ENCODE measurements around the gene PAK4.
"Not testable (repeated sequence)": the region's sequence is repeated elsewhere in the genome, so short reads cannot be mapped to it uniquely, and the experiment has no call there.

PAK4 gene

DNA sequence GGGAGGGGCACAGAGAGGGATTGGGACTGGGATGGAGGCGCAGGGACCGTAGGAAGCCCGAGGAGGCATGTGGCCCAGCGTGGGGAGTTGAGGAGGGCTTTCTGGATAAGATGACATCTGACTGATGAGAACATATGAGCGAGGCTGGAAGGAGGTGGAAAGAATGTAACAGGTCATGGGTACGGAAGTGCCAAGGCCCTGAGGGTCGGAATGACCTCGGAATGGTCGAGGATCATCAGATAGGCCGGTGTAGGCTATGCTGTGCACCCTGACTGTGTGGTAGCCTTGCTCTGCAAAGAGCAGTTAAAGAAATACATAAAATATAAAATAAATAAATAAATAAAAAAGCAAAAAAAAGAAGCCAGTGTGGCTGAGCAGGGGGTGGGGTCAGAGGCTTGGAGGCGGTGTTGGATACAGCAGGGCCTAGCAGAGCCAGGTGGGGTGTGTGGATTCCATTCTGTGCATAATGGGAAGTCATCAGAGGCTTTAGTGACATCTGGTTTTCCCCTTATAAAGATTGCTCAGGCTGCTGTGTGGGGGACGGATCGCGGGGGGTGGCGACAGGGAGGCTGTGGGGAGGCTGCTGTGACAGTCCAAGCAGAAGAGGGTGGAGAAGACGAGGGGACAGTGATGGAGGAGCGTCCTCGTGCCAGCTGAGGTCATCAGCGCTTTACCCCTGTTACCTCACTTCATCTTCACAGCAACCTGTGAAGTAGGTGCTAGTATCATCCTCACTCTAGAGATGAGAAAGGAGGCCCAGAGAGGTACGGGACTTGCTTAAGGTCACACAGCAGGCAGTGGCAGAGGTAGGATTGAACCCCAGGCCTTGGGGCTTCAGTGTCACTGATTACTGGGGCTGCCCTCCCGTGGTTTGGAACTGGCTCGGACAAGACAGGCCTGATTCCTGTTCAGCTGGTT lies 5.0 kb downstream of the PAK4 start:
- no peak for DNase-seq

DNA sequence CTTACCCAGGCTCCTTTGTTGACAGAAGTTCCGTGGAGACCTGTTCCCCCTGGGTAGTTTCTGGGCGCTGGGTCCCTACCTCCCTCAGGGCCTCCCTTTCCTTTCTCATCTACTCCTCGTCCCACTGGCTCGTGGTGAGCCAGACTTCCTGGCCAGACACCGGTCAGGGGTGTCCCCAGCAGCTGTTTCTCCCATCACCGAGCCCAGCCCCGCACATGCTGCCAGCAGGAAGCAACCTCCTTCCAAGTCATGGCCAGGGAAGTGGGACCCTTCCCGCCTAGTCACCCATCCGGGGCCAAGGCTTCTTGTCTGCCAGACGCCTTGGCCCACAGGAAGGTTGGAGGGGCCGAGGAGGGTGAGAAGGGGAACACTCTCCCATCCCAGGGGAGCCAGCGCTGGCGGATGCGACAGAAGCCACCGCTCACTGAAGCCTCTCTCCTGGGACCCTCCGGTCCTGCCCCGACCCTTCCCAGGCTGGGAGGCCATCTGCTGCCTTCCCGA lies 5.7 kb downstream of the PAK4 start:
- peak in 1 of 2 experiments; percentile 36 for DNase-seq

DNA sequence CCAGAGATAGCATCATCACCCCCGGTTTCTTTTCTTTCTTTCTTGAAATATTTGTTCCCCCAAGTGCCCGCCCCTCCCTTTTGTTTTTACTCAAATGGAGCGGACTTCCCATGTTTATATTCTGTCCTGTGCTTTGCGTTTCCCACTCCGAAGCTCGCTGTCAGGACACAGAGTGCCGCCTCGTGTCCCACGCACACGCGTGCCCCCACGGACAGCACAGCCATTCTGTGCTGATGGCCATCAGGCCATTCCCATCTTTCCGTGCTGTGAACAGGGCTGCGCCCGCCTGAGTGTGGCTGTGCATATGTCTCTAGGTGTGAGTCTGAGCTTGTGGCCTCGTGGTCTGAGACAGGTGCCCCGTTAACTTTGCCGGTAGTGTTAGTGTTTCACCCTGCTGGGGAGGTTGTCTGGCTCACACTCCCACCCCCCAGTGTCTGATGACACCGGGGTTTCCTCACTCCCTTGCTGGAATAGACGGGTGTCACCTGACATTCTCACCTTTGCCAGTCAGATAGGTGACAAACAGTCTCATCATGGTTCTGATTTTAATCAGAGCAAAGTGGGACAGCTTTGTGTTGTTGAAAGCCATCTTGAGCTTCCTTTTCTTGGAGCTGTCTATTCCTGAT lies 6.9 kb downstream of the PAK4 start:
- DNase-seq: no peak

DNA sequence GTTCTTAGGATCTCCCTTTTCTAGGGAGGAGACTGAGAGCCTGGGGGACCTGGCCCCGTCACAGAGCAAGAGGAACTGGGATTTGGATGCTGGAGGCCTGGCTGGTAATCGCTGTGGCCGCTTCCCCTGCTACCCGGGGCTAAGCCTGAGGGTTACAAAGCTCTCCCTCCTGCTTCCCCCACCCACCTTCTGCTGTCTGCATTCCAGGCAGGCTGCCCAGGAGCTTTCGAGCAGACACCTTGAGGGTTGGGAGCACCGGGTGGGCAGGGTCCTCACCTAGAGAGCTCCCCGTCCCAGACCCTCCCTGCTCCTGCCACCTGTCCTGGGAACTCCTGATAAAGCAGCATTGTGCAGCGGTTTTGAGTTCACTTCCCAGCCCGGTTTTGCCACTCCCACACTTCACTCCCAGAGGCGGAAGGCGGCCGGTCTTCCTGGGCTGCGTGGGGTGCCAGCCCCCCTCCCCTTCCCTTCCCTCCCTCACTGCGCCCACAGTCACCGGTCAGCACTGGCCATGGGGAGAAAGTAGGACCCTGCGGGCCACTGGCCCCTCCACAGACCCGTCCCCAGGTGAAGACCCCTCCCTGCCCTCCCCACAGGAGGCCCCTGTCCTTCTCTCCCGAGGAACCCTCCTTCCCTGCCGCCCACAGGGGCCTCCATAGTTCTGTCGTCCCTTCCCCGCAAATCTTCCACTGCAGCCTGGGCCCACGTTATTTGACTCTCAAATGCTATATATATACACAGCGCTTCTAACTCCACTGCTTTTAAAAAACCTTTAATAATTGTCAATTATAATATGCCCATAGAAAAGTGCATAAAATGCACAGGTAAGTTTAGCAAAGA lies 8.1 kb downstream of the PAK4 start:
- DNase-seq: no peak

DNA sequence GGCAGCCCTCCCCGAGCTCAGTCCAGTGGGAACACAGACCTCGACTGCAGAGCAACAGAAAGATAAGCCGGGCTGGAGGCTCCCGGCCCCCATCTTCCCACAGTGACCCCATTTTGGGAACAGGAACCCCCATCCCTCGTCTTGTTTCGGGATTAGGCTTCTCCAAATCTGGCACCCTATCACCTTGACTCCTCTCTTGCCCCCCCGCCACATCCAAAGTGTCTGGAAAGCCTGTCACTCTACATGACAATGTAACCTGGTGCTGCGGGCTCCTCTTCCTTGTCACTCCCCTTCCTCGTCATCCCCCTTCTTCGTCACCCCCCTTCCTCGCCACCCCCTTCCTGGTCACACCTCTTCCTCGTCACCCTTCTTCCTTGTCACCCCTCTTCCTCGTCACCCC lies 10.1 kb downstream of the PAK4 start:
- DNase-seq: no peak

DNA sequence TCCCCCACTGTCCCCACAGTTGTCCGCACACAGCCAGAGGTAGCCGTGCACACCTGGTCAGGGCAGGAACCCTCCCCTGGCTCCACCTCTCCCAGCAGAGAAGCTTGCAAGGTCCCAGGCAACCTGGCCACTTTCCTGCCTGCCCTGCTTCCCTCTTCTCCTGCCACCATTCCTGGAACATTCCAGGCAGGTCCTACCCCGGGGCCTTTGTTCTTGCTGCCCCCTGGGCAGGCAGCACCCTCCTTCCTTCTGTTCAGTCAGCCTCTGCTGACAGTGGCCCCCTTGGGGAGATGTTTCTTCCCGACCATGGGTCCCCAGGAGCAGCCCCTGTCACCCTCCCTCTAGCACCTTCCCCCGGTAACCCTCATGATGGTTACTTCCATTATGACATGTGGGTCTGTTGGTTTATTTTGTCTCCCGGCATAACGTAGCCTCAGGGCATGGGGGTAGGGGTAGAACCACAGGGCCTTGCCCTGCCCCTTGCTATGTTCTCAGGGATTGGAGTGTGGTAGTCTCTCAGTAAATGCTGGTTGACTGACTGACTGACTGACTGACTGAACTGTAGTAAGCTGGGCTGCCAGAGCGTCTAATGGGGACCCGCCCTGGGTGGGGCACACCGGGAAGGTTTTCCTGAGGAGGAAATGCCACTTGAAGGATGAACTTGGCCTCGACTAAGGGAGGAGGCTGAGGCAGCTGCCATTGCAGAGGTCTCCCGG lies 10.8 kb downstream of the PAK4 start:
- no peak for DNase-seq

DNA sequence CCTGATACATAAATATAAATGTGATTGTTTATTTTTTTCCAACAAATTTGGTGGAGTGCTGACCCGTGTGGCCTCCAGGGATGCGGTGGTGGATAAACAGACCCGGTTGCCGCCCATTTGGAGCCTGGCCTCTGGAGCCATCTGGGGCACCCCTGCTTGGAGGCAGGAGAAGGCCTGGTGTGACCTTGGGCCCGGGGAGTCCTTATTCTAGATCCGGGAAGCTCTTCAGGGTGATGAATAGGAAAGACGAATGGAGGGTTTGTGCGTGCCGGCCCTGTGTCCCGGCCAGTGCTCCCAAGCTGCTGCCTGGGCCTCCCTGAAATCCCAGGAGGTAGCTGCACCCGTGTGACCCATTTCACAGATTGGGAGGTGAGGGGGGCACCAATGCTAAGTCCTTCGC lies 11.5 kb downstream of the PAK4 start:
- no peak for DNase-seq

DNA sequence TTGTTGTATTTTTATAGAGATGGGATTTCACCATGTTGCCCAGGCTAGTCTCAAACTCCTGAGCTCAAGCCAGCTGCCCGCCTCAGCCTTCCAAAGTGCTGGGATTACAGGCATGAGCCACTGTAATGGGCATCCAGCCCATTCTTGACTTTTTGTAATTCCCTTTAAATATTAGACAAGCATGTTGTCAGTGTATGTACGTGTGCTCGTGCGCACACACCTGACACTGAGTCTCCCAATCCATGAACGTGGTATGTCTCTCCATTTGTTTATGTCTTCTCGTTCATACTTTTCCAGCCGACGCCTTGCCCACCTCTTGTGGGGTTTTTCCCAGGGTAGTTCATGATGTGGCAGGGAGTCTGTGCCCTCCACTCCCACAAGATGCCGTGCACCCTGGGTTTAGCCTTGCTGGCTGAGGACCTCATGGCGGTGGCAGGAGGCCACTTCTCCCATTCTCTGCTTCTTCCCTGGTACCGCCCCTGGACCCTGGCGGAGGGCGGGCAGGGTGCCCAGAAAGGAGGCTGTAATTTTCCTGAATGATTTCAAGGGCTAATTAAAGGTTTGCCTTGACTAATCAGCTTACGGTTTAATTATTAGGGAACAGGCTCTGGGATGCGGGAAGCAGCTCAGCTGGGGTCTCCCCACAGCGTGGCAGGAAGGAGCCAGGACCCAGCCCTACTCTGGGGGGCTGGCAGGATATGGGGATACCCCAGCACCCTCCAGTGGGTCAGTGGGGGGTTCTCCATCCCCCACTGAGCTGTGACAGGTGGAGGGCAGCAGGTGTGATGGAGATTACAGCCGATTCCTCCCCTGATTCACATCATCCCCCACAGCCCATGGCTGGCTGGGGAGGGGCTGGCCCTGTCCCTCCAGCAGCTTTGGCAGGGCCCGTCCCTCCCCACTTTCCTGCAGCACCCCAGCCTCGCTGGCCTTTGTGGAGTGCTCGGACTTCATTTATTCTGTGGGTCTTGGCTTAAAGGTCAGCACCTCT lies 12.9 kb downstream of the PAK4 start:
- DNase-seq: peak in 1 of 2 experiments; percentile 14

DNA sequence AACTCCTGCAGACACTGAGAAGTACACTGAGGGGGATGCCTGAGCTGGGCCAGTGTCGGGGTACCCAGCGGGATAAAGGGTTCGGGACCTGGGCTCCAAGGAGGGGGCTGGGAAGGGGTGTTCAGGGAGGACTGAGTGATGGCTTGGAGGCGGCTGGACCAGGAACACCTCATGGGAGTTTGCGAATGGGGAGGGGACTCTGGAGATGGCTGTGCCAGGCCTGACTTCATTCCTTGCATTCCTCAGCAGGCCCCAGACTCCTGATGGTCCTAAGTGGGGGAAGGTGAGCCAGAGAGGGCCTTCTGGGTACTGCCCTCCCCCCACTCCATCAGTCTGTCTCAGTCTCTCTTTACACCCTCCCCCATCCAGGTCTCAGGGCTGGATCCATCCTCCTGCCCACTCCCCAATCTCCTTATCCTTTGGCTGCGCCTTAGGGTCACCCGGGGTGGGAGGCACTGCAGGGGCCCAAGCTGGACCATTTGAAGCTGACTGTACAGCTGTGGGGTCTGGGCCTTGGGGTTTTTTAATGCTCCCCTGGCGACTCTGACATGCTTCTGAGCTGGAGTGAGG lies 13.8 kb downstream of the PAK4 start:
- DNase-seq: no peak

DNA sequence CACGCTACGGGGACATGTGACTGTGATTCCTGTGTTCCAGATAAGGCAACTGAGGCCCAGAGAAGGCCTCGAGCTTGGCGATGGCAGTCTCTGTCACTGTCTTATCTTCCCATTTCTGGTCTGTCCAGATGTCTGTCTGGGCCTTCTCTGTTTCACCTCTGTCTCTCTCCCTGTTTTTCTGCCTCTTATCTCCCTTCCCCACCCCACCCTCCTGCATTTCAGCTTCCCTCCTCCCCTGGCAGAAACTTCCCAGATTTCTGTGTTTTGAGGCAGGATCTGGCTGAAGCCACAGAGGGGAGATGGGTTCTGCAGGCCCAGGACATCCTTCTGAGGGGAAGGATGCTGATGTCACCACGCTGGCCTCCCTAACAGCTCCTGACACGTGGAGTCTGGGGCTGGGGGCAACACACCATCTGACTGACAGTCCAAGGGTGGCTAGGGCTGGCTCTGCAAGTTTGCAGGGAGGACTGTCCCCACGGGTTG lies 14.4 kb downstream of the PAK4 start:
- DNase-seq: no peak

DNA sequence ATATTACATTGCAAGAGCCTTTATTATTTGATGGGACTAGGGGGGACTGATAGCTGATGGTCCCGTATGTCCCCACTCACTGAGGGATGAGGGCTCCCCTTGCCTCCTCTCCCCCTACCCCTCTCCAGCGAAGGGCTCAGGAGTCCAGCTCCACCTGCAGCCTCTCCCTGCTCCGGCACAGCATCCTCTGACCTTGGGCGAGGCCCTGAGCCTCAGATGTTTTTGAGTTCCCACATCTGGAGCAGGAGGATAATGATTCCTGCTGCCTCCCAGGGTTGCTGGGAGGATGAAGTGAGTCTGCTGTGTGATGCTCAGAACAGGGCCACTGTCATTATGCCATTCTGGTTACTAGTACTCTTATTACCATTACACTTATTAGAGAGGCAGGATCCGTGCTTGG lies 15.0 kb downstream of the PAK4 start:
- DNase-seq: no peak

DNA sequence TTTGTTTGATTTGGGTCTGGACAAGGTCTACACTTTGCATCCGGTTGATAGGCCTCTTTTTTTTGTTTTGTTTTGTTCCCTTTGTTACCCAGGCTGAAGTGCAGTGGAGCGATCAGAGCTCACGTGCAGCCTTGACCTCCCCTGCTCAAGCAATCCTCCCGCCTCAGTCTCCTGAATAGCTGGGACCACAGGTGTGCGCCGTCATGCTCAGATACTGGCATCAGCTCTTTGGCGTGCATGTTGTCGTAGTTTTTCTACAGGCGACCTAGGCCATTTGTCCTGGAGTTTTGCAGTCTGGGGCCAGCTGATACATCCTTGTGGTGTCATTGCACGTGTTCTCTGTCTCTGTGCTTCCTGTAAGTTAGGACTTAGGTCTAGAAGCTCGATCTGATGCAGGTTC lies 16.3 kb downstream of the PAK4 start:
- DNase-seq: no peak

DNA sequence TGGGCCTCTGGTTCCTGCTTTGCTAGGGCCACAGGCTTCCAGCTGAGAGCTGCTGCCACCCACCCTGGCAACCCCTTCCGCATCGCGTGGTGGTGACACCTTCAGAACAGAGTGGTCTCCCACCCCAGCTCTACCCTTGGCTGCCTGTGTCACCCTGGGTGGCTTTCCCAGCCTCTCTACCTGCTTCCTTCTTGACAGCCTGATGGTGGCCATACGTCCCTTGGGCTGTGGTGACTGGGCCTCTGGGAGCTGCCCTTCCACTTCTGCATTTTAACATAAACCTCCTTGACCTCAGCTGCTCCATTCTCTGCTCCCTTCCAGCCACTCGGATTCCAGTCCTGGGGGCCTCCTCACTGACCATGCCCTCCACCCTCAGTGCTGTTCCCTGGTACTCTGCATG lies 17.0 kb downstream of the PAK4 start:
- DNase-seq: no peak

DNA sequence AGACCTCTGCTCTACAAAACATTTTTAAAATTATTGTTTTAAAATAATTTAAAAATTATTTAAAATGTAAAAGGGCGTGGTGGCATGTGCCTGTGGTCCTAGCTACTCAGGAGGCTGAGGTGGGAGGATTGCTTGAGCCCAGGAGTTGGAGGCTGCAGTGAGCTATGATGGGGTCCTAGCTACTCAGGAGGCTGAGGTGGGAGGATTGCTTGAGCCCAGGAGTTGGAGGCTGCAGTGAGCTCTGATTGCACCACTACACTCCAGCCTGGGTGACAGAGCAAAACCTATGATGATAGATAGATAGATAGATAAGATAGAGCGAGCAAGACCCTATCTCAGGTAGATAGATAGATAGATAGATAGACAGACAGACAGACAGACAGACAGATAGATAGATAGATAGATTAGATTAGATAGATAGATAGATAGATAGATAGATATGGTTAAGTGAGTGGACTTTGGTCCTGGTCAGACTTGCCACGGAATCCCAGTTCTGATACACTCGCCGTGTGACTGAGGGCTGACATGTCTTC lies 18.2 kb downstream of the PAK4 start:
- not testable (repeated sequence) for DNase-seq

DNA sequence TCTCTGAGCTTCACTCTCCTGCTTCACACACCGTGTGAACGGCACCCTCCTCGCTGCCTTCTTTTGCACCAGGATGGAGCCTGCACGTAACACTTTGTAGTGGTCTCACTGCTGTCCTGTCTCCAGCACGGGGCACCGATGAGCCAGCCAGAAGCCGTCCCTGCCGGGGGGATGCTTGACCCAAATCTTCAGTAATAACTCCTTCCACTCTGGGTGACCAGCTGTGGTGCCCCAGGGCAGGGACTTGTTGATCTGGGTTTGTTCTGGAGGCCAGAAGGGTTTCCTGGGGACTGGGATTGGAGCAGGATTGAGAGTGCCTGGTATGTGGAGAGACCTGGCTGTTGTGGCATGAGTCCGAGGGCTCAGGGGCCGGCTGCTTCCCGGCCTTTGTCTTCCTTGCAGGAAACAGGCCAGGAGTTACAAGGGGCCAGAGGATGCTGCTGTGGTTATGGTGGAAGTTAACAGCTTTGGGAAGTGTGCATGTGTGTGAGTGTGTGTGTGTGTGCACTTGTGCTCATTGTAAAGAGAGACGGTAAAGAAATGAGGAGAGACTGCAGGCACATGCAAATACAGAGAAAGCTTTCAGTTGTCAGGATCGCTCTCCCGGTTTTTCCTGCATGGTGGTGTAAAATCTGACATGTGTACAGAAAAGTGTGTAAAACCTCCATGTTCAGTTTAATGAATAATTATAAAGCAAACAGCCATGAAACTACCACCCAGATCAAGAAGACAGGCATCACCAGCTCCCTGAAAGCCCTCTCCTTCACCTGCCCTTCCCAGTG lies 18.9 kb downstream of the PAK4 start:
- DNase-seq: no peak

DNA sequence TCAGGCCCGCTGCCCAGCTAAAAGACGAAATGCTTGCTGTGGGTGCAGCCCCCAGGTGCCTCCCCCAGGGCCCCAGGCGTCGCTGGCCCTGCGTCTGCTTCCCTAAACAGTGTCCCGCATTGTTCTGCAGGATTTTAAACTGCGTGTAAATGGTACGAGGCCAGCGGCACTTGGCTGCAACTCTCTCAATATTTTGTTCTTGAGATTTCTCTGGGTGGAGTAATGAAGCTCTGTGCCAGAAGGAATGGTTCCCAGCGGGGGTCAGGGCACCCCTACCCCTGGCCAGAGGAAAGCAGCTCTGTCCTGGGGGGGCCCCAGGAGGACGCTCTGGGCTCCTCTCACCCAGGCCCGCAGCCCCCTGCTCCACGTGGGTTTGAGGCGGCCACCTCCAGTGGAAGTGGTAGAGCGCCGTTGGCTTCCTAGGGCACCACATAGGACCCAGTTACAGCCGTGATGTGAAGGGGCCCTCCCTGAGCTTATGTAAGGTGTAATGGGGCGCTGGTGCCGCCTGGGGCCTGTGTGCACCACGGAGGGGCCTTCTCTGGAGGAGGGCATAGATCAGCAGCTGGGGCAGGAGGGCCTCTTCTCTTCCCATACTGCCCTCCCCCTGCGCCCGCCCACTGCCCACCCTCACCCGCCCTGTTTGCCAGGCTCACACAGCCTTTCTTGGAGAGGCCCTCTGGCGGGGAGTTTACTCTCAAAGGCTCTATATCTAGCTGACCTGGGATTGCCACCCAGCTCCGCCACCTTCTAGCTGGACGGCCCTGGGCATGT lies 19.8 kb downstream of the PAK4 start:
- no peak for DNase-seq

DNA sequence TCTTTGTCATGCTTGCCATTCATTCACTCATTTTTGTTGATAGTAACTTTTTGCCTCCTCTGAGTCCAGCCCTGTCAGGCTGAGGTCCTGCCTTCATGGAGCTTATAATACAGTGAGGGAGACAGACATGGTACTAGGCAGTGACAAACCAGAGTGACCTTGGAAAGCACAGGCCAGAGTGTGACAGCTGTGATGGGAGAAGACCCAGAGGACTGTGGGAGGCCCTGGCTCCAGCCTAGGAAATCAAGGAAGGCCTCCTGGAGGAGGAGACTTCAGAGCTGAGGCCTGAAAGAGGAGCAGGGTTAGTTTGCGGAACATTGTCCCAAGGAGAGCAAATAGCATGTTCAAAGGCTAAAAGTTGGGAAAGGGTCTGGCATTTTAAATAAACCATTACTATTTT lies 20.5 kb downstream of the PAK4 start:
- DNase-seq: no peak

DNA sequence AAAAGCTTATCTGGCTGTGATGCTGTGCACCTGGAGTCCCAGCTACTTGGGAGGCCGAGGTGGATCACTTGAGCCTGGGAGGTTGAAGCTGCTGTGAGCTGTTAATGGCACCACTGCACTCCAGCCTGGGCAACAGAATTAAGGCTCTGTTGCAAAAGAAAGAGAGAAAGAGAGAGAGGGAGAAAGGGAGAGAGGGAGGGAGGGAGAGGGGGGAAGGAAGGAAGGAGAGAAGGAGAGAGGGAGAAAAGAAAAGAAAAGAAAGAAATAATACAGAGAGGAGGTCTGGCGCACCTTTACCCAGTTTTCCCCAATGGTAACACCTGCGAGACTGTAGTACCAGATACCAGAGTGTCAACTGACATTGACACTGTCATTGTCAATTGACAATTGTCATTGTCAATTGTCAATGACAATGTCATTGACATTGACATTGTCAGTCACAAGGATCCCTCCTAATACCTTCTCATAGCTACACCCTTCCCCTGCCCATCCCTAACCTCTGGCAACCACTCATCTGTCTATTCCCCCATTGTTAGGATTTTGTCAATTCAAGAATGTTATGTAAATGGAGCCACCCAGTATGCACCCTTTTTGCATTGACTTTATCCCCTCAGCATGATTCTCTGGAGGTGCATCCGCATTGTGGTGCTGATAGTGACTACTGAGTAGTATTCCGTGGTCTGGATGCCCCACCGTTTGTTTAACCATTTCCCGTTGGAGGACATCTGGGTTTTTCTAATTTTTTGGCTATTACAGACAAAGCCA lies 21.3 kb downstream of the PAK4 start:
- no peak for DNase-seq

Data from NCI-H446 (cell line).